Activated CD4-positive, CD25-positive, alpha-beta regulatory T cell (primary cell): ENCODE results near the gene ACOT7.

Experiments used
- DNase-seq, 4 experiments: peaks; one replicate each; lab custom pipeline; 2025; lab: John Stamatoyannopoulos, UW

Gene ACOT7

GRCh38 chr1:6285336-6285735 is 108.2 kb downstream of the ACOT7 start:
- no peak for DNase-seq

- no peak for DNase-seq
Observed at GRCh38 chr1:6282577-6283270, 110.8 kb downstream of the ACOT7 start.

DNA sequence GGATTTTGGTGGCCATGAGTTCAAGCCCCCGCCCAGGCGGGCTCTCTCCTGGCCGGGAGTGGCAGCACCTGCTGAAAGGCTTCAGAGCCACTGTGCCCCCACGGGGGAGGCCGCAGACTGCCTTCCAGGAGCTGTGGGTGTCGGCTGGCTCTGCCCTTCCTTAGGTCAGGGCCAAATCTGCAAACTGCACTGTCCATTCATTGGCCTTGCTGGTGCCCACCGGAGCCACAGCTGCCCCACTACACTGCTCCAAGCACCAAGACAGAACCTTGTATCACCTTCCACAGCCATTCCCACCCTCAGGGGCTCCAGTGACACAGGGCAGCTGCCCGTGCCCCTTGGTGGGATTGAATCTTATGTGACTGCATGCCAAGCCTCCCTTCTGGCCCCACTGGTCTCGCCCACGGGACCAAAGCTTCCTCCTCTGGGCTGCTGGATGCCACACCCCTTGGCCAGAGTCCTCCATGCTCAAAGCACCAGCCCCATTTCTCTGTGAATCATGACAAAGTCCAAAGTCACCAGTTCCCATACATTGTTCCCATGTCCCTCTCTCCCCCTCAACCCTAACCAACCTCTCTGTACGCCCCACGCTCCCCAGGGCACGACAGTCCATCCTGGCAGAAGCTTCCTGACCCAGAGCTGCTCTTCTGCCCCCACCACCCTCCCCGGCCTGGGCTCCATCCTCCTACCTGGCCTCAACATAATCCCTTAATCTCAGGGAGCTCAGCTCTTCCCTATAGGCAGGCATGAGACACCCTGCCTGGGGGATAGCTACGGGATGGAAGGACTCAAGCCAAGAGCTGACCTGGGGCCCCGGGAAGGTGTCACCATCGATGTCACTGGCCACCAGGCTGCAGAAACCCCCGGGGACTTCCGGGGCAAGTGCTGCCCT is 111.8 kb downstream of the ACOT7 start:
- no peak for DNase-seq

DNA sequence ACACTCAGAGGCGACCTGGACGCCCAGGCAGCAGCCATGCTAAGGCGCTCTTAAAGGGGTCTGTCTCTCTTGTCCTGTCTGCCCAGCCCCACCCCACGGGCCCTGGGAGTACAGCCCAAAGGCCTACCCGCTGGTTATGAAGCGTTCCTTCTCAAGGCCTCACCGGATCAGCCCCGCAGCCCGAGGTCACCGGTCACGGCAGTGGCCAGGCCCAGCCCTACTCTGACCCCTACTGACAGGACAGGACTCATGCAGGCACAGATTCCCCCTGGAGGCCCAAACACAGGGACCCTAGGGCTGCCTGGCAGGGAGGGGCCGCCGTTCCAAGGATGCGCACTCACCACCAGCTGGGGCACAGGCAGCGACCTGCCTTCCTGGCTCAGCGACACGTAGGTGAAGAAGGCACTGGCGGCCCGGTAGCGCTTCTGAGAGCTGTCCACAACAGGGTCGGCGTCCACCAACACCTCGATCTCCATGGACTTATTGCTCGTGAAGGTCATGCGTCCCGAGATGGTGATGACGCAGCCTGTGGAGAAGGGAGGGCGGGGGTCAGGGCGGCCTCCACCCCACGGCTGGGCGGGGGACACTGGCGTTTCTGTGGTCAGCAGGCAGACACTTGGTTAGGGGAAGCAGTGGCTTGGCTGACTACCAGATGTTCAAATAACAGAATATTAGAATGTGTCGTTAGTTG is 112.7 kb downstream of the ACOT7 start:
- DNase-seq = no peak

DNA sequence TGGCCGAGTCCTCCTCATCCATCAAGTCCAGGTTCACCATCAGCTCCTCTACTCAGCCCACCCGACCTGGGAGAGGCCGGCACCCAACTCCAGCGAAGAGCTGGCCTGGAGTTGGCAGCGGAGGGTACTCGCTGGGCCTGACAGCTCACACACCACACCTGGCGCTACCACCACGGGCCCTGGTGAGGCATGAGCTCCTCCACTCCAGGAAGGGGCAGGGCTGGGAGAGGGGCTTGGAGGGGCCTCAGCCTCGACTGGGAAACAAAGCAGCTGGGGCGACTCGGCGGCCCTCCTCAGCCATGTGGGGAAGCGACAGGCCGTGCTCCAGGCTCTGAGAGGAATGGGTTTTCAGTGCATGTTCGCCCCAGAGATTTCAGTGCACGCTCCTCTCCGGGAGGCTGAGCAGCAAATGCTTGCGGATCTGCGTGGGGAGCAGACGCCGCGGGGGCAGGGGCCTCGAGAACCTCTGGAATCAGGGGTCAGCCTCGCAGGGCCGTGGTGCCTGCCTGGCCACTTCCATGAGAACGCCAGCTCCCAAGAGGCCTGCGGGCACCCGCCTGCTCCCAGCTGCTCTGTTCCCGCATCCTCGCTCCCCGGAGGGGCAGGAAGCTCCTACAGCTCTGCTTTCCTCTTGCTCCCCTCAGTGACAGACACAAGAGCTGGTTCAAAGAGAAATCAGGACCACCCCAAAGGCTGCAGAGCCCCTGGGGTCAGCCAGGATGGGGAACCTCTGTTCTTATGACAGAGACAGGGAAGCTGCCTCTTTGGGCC is 113.8 kb downstream of the ACOT7 start:
- DNase-seq = no peak

- DNase-seq = no peak
Observed at GRCh38 chr1:6279066-6279465, 114.5 kb downstream of the ACOT7 start.

DNA sequence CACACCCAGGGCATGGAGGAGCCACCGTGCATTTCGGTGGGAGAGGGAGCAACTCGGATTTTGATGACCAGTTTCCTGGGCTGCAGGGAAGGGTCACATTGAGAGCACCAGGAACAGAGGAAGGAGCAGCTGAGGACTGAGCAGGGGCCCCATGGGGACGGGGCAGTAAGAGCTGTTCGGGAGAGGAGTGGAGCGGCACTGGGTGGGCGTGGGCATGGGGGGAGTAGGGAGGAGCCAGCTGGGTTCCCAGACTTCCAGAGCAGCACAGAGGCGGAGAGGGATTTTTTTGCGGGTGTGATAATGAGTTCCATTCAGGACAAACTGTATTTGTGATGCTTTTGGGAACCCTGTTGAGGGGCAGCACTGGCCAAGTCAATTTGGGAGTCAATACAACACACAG is 115.3 kb downstream of the ACOT7 start:
- DNase-seq = no peak

DNA sequence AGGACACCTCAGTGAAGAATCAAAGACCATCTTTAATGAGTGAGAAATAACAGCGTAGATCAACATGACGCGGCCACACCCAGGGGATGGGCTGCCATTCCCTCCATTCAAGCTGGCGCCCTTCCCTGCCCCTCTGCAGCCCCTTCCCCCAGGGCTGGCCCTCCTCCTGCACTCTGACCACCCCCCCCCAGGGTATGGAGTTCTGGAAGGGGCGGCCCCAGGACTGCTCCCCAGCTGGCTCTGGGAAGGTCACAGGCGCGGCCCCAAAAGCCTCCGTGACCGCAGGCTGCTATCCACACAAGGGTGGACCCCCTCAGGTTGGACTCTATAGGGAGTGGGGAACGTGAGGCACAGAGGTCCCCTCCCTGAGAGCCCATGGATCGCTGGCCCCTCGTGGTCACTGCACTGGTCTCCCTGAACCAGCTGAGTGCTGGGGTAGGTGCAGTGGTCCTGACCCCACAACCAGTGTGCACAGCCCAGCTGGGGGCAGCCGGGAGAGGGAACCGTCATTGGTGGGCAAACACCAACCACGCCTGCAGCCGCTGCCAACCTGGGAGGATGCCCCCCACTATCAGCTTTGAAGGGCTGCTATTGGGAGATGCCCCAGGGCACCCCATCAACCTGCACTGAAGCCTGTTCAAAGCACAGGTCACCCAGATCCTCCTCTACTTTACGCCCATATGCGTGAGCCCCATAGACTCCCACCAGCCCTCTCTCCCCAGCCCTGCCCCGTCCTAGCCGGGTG is 116.6 kb downstream of the ACOT7 start:
- no peak for DNase-seq

- no peak for DNase-seq
Observed at GRCh38 chr1:6275826-6276782, 117.5 kb downstream of the ACOT7 start.

DNA sequence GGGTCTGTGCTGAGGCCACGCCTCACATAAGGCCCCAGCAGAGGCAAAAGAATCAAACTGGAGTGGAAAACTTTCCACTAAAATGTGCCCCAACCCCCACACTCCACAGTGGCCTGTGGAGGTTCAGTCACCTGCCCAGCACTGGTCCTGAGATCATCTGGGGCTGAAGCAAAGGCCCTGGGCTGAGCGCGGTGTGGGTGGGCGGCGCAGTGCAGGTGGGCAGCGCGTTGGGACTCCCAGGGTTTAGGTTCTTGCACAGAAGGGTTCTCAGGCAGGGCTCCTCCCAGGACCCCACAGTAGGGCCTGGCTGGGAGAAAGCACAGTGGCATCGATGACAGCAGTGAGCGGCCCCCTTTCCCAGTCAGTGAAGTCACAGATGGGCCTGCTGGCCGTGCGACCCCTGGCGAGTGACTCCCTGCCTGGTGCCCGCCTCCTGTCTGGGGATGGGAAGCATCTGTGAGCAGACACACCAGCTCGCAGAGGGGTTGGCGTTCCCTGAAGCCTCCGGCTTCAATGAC is 118.9 kb downstream of the ACOT7 start:
- DNase-seq = no peak

- no peak for DNase-seq
Observed at GRCh38 chr1:6274102-6274501, 119.5 kb downstream of the ACOT7 start.

DNA sequence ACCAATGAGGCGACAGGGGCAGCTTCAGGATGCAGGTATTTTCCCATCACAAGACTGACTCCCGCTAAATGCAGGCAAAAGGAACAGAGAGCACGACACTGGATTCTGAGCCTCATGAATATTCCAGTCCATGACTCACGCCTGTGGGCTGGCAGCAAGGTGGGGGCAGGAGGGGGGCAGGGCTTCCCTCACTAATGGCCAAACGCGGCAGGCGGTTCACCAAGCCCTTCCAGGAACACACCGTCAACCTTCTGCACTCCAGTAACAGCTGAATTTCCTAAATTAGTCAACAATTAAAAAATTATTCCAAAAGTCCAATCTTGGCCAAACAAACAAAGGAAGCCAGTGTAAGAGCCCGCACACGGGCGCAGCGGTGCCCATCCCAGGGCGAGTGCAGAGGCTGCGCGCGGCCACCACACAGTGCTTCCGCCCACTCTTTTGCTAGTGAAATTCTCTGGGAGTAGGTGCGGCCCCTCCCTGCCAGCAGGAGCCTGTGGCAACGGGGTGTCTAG is 120.1 kb downstream of the ACOT7 start:
- DNase-seq = no peak

- DNase-seq = no peak
Observed at GRCh38 chr1:6272868-6273267, 120.7 kb downstream of the ACOT7 start.

DNA sequence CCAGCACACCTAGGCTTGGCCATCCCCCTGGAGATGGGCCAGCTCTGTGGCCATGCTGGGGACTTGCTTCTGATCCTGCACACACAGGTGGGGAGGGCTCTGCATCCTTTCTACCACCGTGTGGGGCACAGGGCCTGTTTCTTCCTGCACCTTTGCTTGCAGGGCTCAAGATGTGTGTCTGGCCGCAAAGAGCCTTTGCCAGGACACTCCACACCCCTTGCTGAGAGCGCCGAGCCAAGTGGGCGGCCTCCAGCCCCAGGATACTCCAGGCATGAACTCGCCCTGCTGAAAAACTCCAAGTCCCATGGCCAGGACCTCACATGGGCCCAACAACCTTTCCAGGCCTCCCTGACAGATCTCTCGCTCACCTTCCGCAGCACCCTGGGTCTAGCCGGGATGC is 121.1 kb downstream of the ACOT7 start:
- no peak for DNase-seq

DNA sequence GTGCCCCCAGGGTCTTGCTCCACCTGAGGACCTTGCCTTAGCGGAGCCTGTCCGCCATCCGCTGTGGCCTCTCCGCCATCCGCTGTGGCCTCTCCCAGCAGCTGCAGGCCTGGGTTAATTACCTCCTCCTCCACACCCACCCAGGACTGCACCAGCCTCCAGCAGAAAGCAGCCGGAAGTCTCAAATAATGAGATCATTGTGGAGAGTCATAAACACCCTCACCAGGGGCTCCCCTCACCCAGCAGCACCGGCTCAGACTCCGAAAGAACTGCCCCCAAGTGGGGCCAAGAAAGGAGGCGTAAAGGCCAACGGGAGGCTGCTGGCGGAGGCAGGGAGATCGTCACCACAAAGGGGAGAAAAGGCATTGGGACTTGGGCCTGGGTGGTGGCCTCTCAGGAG is 122.0 kb downstream of the ACOT7 start:
- no peak for DNase-seq

- DNase-seq = no peak
Observed at GRCh38 chr1:6271006-6271405, 122.6 kb downstream of the ACOT7 start.

DNA sequence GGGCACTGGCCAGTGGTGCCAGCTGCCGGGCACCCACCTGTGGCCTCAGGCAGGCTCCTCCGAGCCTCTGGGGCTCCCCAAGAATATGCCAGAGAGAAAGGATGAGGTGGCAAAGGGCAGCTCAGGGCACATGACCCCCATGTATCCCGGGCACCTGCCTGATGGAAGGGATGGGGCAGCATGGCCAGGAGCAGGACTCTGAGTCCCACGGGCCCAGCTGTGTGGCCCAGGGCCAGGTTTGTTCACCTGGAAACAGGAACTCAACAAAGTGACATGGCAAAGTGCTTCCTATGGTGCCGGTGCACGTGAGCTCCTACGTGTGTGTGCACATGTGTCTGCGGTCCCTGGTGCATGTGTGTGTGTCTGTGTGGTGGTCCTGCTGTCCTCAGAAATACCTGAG is 123.2 kb downstream of the ACOT7 start:
- DNase-seq = no peak

DNA sequence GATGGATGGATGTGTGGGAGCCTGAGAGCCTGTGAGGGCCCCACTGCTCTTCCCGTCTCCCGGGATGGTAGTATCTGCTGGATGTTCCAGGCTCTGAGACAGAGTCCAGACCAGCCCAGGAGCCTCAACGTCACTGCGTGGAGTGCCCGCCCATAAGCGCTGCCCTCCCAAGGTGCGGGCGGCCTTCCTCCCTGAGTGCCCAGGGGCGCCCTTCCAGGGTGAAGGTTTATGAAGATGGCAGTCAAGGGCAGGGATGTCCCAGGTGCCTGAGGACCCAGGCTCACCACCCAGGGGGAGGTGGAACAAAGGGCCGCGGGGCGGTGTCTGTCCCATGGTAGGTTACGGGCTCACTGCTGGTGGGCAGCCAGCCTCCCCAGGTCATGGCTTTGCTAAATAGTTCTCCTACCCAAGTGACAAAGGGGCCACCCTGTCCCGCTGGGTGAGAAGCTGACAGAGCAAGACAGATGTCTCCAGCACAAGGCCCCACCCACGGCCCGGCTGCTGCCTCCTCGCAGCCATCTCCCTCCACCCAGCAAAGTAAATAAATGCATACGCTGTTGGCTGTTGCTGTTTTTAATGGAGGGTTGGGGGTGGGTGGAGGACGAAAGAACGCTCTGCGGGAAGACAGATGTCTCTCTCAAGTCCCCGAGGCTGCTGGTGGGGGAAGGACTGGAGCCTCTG is 123.7 kb downstream of the ACOT7 start:
- no peak for DNase-seq

DNA sequence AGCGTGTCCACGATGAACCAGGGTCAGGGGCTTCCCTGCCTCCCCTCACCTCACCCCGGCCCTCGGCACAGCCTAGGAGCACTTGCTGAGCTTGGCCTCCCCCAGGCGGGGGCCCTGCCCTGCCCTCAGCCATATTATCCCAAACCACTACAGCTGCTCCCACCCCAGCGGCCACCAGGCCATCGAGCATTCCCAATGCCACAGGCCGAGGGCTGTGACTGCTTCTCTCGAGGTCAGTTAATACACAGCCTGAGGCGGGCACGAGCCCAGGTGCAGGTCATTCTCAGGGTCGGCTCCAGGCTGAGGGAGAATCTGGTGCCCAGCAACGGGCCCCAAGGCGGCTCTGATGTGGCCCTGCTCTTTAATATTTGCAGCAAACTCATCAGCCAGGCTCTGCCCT is 124.3 kb downstream of the ACOT7 start:
- DNase-seq = no peak
